SK-N-SH treated with all-trans-retinoic acid at 6 μM for 48 hours (cell line): ENCODE measurements around the gene RDX.

Experiments
- ATAC-seq: fragments of 200-7000 bp; cut with Tn5 transposase; 3 replicates; pipeline ENCODE4 v1.9.1; 2020; ENCODE audit warnings: mild to moderate bottlenecking, moderate library complexity
- CSDC2 ChIP-seq: fragments of 250-450 bp; sonication (Bioruptor Pico); IDR thresholded peaks from 2 replicates; pipeline ENCODE4 v1.5.0; 2020; ENCODE audit warnings: mild to moderate bottlenecking, moderate library complexity
- ESRRG ChIP-seq: fragments of 250-450 bp; sonication (Bioruptor Pico); IDR thresholded peaks from 2 replicates; pipeline ENCODE4 v1.6.1; 2021; ENCODE audit warnings: mild to moderate bottlenecking
- GLIS3 ChIP-seq: fragments of 250-450 bp; sonication (Bioruptor Pico); IDR thresholded peaks from 2 replicates; pipeline ENCODE4 v1.5.0; 2020; ENCODE audit warnings: mild to moderate bottlenecking, moderate library complexity
- ISL1 ChIP-seq: fragments of 250-450 bp; sonication (Bioruptor Pico); IDR thresholded peaks from 2 replicates; pipeline ENCODE4 v2.1.2; 2022; ENCODE audit warnings: mild to moderate bottlenecking, moderate library complexity
- PATZ1 ChIP-seq: fragments of 250-450 bp; sonication (Bioruptor Pico); IDR thresholded peaks from 2 replicates; pipeline ENCODE4 v1.8.0; 2020; ENCODE audit warnings: mild to moderate bottlenecking, moderate library complexity, borderline replicate concordance
- PPARA ChIP-seq: fragments of 250-450 bp; sonication (Bioruptor Pico); IDR thresholded peaks from 2 replicates; pipeline ENCODE4 v1.5.0; 2020; ENCODE audit warnings: mild to moderate bottlenecking, borderline replicate concordance
- RARB ChIP-seq: fragments of 250-450 bp; sonication (Bioruptor Pico); IDR thresholded peaks from 2 replicates; pipeline ENCODE4 v1.8.0; 2021; ENCODE audit warnings: mild to moderate bottlenecking, moderate library complexity
- TCF4 ChIP-seq: fragments of 250-450 bp; sonication (Bioruptor Pico); IDR thresholded peaks from 2 replicates; pipeline ENCODE4 v1.8.0; 2021; ENCODE audit warnings: mild to moderate bottlenecking, moderate library complexity, borderline replicate concordance
- TOX ChIP-seq: fragments of 250-450 bp; sonication (Bioruptor Pico); IDR thresholded peaks from 2 replicates; pipeline ENCODE4 v1.8.0; 2021; ENCODE audit warnings: mild to moderate bottlenecking, moderate library complexity, borderline replicate concordance
- TSHZ2 ChIP-seq: fragments of 250-450 bp; sonication (Bioruptor Pico); IDR thresholded peaks from 2 replicates; pipeline ENCODE4 v1.5.0; 2020; ENCODE audit warnings: mild to moderate bottlenecking, moderate library complexity
- ZC3H10 ChIP-seq: fragments of 250-450 bp; sonication (Bioruptor Pico); IDR thresholded peaks from 2 replicates; pipeline ENCODE4 v1.5.1; 2021; ENCODE audit warnings: mild to moderate bottlenecking, moderate library complexity
- ZFP3 ChIP-seq: fragments of 250-450 bp; sonication (Bioruptor Pico); IDR thresholded peaks from 2 replicates; pipeline ENCODE4 v1.5.0; 2020; ENCODE audit warnings: mild to moderate bottlenecking, moderate library complexity
- ZNF565 ChIP-seq: fragments of 450-650 bp; formaldehyde crosslinking; conservative IDR thresholded peaks from 2 replicates; pipeline ENCODE4 v1.5.0; 2020; ENCODE audit warnings: low read depth, mild to moderate bottlenecking, moderate library complexity
- ZNF70 ChIP-seq: fragments of 450-650 bp; formaldehyde crosslinking; IDR thresholded peaks from 2 replicates; pipeline ENCODE4 v1.5.0; 2020; ENCODE audit warnings: mild to moderate bottlenecking, moderate library complexity
- TF ChIP-seq, protein P1 (sequence below): fragments of 250-450 bp; sonication (Bioruptor Pico); IDR thresholded peaks from 2 replicates; pipeline ENCODE4 v1.5.1; 2020; ENCODE audit warnings: low read depth, mild to moderate bottlenecking, moderate library complexity
- TF ChIP-seq, protein P2 (sequence below): fragments of 250-450 bp; sonication (Bioruptor Pico); IDR thresholded peaks from 2 replicates; pipeline ENCODE4 v1.5.1; 2021; ENCODE audit warnings: mild to moderate bottlenecking, moderate library complexity
- TF ChIP-seq, protein P3 (sequence below): fragments of 250-450 bp; sonication (Bioruptor Pico); IDR thresholded peaks from 2 replicates; pipeline ENCODE4 v1.8.0; 2021; ENCODE audit warnings: low read depth, mild to moderate bottlenecking, moderate library complexity, borderline replicate concordance

RDX gene

GRCh38 chr11:110242188-110242587, 54.2 kb downstream of the RDX start:
- ATAC-seq: no peak
- TF ChIP-seq, protein P1, sequence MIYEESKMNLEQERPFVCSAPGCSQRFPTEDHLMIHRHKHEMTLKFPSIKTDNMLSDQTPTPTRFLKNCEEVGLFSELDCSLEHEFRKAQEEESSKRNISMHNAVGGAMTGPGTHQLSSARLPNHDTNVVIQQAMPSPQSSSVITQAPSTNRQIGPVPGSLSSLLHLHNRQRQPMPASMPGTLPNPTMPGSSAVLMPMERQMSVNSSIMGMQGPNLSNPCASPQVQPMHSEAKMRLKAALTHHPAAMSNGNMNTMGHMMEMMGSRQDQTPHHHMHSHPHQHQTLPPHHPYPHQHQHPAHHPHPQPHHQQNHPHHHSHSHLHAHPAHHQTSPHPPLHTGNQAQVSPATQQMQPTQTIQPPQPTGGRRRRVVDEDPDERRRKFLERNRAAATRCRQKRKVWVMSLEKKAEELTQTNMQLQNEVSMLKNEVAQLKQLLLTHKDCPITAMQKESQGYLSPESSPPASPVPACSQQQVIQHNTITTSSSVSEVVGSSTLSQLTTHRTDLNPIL (CRISPR knock-in tag): no peak
- no peak for TF ChIP-seq ZFP3 (CRISPR knock-in tag)
- TF ChIP-seq, protein P2, sequence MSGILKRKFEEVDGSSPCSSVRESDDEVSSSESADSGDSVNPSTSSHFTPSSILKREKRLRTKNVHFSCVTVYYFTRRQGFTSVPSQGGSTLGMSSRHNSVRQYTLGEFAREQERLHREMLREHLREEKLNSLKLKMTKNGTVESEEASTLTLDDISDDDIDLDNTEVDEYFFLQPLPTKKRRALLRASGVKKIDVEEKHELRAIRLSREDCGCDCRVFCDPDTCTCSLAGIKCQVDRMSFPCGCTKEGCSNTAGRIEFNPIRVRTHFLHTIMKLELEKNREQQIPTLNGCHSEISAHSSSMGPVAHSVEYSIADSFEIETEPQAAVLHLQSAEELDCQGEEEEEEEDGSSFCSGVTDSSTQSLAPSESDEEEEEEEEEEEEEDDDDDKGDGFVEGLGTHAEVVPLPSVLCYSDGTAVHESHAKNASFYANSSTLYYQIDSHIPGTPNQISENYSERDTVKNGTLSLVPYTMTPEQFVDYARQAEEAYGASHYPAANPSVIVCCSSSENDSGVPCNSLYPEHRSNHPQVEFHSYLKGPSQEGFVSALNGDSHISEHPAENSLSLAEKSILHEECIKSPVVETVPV: no peak

DNA sequence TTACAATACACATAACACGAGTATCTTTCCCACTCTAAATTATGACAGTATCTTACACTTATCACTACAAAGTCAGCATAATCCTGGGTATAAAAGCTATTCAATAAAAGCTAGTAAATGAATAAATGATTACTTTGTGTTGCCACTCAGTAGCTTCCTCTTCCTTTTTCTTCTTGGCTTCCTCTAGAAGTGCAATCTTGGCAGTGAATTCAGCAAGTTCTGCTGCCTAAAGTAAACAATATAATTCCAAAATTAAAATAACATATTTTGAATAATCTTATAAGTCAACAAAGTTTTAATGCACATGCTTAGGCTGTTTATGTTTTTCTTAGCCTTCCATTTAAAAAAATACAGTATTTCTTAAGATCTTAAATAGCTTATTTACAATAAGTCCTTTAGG, 60.4 kb downstream of the RDX start:
- TF ChIP-seq ZNF565 (CRISPR knock-in tag) (no peak), GLIS3 (CRISPR knock-in tag) (no peak), TSHZ2 (CRISPR knock-in tag) (no peak), ZC3H10 (CRISPR knock-in tag) (no peak), TOX (CRISPR knock-in tag) (no peak), ZFP3 (CRISPR knock-in tag) (no peak), PPARA (CRISPR knock-in tag) (no peak), ESRRG (CRISPR knock-in tag) (no peak), TCF4 (CRISPR knock-in tag) (no peak), ZNF70 (no peak), CSDC2 (CRISPR knock-in tag) (no peak)
- TF ChIP-seq, protein P3, sequence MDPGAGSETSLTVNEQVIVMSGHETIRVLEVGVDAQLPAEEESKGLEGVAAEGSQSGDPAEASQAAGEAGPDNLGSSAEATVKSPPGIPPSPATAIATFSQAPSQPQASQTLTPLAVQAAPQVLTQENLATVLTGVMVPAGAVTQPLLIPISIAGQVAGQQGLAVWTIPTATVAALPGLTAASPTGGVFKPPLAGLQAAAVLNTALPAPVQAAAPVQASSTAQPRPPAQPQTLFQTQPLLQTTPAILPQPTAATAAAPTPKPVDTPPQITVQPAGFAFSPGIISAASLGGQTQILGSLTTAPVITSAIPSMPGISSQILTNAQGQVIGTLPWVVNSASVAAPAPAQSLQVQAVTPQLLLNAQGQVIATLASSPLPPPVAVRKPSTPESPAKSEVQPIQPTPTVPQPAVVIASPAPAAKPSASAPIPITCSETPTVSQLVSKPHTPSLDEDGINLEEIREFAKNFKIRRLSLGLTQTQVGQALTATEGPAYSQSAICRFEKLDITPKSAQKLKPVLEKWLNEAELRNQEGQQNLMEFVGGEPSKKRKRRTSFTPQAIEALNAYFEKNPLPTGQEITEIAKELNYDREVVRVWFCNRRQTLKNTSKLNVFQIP (CRISPR knock-in tag): no peak
- no peak for ATAC-seq

DNA sequence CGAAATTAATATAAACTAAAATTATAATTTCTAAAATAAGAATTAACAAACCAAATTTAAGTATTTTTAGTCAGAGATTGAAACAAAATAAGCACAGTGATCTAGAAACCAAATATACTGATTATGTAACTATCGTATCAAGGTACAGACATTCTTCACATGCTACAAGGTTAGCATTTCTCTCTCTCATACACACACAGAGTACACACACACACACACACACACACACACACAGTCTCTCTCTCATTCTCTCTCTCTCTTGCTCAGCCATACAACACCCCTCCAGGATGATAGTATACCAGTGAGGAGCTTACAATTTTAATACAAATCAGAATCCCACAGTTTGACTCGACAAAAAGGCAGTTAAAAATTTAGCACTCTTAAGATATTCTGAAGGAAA, 66.0 kb downstream of the RDX start:
- ATAC-seq: no peak
- TF ChIP-seq ISL1: no peak
- TF ChIP-seq, protein P3 (CRISPR knock-in tag): no peak
- TF ChIP-seq GLIS3 (CRISPR knock-in tag): no peak
- TF ChIP-seq, protein P1 (CRISPR knock-in tag): no peak
- TF ChIP-seq, protein P2: no peak
- no peak for TF ChIP-seq TCF4 (CRISPR knock-in tag)
- no peak for TF ChIP-seq RARB (CRISPR knock-in tag)
- TF ChIP-seq ZNF565 (CRISPR knock-in tag): no peak
- TF ChIP-seq PATZ1 (CRISPR knock-in tag): no peak
